DMS114 treated with DMSO at 0.1 percent for 48 hours (cell line): ENCODE measurements around the gene ARHGEF38.
"Not testable (repeated sequence)": the region's sequence is repeated elsewhere in the genome, so short reads cannot be mapped to it uniquely, and the experiment has no call there.

ENCODE experiments used
- DNase-seq: peaks from one replicate; lab custom pipeline; 2025; ENCODE audit not compliant: unreplicated experiment; lab: John Stamatoyannopoulos, UW

ARHGEF38 gene

DNA sequence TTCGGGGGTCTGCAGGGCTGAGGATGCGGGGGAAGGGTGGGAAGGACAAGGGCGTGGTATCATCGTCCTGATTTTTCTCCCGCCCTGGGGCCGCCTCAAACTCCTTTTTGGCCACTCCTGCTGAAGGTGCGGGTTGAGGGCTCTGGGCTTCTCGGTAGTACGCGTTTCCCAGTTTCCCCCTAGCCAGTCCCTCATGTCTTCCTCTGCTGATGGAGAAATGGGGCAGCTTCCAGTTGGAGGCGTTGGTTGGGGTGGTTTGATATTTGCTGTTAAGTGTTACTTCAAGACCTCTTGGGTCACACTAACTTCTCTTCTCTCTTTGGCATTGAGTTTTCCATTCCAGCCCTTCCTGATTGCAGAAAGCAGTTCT is 156.6 kb downstream of the ARHGEF38 start:
- peak; percentile 20 for DNase-seq

DNA sequence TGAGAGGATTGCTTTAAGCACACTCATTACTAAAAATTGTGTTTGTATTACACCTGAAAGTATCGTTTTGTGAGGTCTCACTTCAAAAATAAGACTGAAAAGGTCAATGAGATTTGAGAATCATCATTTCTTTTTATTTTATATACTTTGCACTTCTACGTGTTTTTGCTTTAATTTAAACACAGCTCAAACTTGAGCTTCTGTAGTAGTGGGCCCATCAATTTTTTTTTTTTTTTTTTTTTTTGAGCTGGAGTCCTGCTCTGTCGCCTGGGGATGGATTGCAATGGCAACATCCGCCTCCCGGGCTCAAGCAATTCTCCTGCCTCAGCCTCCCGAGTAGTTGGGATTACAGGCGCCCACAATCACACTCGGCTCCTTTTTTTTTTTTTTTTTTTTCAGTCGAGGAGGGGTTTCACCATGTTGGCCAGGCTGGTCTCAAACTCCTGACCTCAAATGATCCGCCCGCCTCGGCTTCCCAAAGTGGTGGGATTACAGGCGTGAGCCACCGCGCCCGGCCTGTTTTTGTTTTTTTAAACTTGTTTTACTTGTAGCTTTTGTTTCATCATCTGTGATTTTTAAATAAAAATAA is 157.7 kb downstream of the ARHGEF38 start:
- no peak for DNase-seq

DNA sequence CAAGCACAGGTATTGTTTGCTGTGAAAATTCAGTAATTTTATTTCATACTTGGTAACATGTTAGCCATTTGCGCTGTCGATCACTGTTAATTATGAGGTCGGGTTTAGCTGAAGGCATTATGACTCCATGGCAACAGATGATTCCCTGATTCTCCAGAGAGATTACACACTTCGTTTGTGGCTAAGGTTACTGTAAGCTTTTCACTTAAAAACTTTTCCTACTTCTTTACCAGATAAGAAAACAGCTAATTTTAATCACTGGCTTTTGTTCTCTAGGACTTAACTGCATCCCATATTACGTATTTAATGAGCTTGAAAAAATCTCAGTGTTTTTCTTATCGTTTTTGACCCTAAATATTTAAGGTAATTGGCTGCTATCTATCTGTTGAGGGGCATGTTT is 158.3 kb downstream of the ARHGEF38 start:
- no peak for DNase-seq

DNA sequence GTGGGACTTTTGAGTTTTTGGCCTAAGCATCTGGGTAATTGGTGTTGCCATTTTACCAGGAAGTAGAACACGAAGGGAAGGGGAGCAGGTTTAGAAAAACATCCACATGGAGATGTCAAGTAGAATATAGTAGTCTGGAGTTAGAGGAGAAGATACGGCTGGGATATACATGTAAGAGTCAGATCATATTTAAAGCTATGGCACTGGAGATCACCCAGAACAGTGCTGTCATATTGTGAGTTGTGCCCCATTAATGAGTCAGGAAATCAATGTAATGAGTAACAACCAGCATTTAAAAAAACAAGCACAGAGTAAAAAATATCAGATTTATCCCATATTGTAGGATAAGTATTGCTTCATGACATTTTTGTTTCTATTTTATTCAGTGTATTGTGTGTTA is 160.3 kb downstream of the ARHGEF38 start:
- no peak for DNase-seq

DNA sequence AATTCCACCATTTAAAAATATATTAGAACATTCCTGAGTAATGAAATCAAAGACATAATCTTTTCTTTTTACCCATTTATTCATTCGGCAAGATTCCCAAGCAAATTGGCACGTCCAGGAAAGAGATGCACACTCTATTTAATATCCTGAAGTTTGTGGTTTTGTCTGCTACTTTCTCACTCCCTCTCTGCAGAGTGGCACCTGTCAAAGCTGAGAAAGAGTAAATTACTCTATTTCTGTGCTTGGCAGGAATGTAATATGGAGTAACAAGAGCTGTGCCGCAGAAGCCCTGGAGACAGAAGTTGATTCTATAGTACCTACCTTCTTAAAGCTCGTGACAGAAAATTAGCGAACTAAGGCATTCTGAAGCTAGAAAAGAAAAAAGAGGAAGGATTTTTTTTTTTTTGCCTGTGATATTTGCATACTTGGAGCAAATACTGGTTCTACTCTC is 161.7 kb downstream of the ARHGEF38 start:
- DNase-seq = no peak

DNA sequence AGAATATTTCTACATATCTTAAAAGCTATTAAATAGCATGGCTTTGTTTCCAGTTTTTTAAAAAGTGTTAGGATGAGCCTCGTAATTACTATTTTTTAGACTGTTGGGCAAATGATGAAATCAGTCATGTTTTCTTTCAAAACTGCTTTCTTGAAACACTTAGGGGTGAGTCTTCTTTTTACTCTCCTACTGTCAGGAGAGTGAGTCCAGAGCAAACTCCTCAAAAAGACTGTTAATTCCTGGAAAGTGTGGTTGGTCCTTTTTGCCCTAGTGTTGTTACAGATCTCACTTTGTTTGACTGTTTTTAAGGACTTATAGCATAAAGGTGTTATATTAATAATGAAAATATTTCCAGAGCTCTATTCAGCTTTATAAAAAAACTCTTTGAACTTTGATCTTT is 162.5 kb downstream of the ARHGEF38 start:
- no peak for DNase-seq

DNA sequence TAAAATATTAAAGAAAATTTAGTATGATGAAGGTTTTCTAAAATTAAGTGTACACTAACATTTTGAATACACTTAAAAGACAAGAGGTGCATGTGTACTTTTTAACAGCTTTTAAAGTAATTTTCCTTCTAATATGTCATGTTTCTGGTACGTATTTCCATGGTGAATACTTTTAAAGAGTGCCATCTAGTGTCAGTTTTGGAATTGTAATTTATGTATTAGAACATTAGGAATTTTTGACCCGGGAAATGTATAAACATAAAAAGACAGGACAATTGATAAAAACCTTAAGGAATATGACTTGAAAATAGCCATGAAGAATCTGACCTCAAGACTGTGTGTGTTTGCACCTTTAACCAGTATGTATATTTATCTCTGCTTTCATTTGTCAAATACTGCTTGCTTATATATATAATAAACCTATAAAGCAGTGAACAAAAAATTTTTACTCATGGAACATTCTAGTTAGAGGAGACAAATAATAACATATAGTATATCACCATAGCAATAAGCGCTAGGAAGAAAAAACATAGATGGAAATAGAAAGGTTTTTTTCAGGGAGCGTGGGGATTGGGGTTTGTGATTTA is 163.4 kb downstream of the ARHGEF38 start:
- peak; percentile 13 for DNase-seq

DNA sequence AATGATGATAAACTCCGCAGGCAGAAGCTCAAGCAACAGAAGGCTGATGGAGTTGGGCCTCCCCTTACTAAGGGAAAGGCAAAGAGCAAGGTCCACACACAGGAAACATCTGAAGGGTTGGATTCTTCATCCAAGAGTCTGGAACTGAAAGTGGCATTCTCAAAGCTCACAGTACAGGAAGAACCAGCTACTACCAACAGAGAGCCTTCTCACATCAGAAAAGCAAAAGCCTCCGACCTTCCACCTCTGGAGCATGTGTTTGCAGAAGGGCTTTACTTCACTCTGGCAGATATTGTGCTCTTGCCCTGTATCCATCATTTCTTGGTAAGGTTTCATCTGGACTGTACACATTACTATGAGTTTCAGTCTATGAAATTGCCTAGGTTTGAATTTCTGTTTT is 166.8 kb downstream of the ARHGEF38 start:
- no peak for DNase-seq

DNA sequence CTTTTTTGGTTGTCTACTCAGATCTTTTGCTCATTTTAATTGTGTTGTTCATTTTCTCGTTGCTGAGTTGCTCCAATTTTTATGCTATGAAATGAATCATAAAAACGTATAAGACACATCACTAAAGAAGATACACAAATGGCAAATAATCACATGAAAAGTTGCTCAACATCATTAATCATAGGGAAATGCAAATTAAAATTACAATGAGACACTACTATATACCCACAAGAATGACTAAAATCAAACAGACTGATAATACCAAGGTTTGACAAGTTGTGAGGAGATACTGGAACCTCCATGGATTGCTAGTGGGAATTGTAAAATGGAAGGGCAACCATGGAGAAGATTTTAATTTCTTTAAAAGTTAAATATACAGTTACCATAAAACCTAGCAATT is 173.2 kb downstream of the ARHGEF38 start:
- DNase-seq = no peak

DNA sequence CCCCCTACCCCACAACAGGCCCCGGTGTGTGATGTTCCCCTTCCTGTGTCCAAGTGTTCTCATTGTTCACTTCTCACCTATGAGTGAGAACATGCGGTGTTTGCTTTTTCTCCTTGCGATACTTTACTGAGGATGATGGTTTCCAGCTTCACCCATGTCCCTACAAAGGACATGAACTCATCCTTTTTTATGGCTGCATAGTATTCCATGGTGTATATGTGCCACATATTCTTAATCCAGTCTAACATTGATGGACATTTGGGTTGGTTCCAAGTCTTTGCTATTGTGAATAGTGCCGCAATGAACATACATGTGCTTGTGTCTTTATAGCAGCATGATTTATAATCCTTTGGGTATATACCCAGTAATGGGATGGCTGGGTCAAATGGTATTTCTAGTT is 177.5 kb downstream of the ARHGEF38 start:
- DNase-seq = not testable (repeated sequence)
